Head of caudate nucleus (tissue), 42 donors: ENCODE data around the gene C4B.
"Not testable (repeated sequence)": the region's sequence is repeated elsewhere in the genome, so short reads cannot be mapped to it uniquely, and the experiment has no call there.

Experiments
- DNase-seq, 42 donors: peaks; one replicate each; pipeline versions ENCODE4 v3.0.0 to v3.0.0-alpha.2; 2020 to 2021; ENCODE audit warnings: mixed read lengths in 7 of 42
- intact Hi-C: fragments of 100-400 bp; cut with DNase I; formaldehyde crosslinking; loops from one replicate; pipeline ENCODE4 v1.15.0; 2022

C4B gene

GRCh38 chr6:32014547-32014946 lies at the start of gene C4B:
Gene C4B (plus strand): TSS chr6:32014795. CDS start chr6:32014846, 51 bp downstream.
- intact Hi-C loops, DNase-seq: not testable (repeated sequence)

GRCh38 chr6:31965700-31966099 lies 48.9 kb upstream of the C4B start:
- DNase-seq = no peak

GRCh38 chr6:31966506-31966905 lies 48.1 kb upstream of the C4B start:
- intact Hi-C loops = no loop called here
- DNase-seq = no peak

More at GRCh38 chr6:31965700-31966099, 48.9 kb upstream of the C4B start:
- intact Hi-C loops = no loop called here

GRCh38 chr6:31966997-31967925 lies 47.3 kb upstream of the C4B start:
- intact Hi-C loops = no loop called here

GRCh38 chr6:31967926-31968320 lies 46.7 kb upstream of the C4B start:
- intact Hi-C loops = no loop called here
- no peak for DNase-seq

More at GRCh38 chr6:31966997-31967925, 47.3 kb upstream of the C4B start:
- no peak for DNase-seq

GRCh38 chr6:31968326-31968725 lies 46.3 kb upstream of the C4B start:
- DNase-seq = no peak
- intact Hi-C loops = no loop called here

- no peak for DNase-seq
- intact Hi-C loops = no loop called here
Observed at GRCh38 chr6:31968791-31969711, 45.5 kb upstream of the C4B start.

- no peak for DNase-seq
- intact Hi-C loops = no loop called here
Observed at GRCh38 chr6:31969712-31970603, 44.6 kb upstream of the C4B start.

- DNase-seq = peak in 7 of 42 donors; percentile 8 to 39 (median 26)
- intact Hi-C loops = no loop called here
Observed at GRCh38 chr6:31970604-31971271, 43.9 kb upstream of the C4B start.

- peak in 1 of 42 donors; percentile 38 for DNase-seq
- intact Hi-C loops = no loop called here
Observed at GRCh38 chr6:31971279-31971992, 43.2 kb upstream of the C4B start.

- DNase-seq = peak; percentile 90 to 98 (median 96)
- intact Hi-C loops = no loop called here
Observed at GRCh38 chr6:31971993-31972708, 42.4 kb upstream of the C4B start, which contains the start of gene DXO. Gene DXO (minus strand): TSS chr6:31972138. CDS start chr6:31971675, 463 bp downstream.

GRCh38 chr6:31972709-31973350 lies 41.8 kb upstream of the C4B start:
- DNase-seq = peak in 1 of 42 donors; percentile 24

GRCh38 chr6:31976065-31976464 lies 38.5 kb upstream of the C4B start:
- DNase-seq, intact Hi-C loops: not testable (repeated sequence)

More at GRCh38 chr6:31972709-31973350, 41.8 kb upstream of the C4B start:
- intact Hi-C loops = no loop called here

GRCh38 chr6:31977816-31978431 lies 36.7 kb upstream of the C4B start:
- intact Hi-C loops = no loop called here
- DNase-seq = no peak

- intact Hi-C loops = no loop called here
- DNase-seq = no peak
Observed at GRCh38 chr6:31978831-31979230, 35.8 kb upstream of the C4B start.
